Activated CD8-positive, alpha-beta memory T cell treated with anti-CD3 and anti-CD28 coated beads, Interleukin-2, amount 50 U/mL, for 4 hours (primary cell): ENCODE measurements around the gene CARS1.

Source experiments
- DNase-seq: peaks from one replicate; pipeline ENCODE4 v3.0.0-alpha.2; 2020

CARS1 gene

GRCh38 chr11:3037040-3037944 lies 19.9 kb downstream of the CARS1 start:
- peak; percentile 44 for DNase-seq

GRCh38 chr11:3036419-3036818 lies 20.8 kb downstream of the CARS1 start:
- no peak for DNase-seq

DNA sequence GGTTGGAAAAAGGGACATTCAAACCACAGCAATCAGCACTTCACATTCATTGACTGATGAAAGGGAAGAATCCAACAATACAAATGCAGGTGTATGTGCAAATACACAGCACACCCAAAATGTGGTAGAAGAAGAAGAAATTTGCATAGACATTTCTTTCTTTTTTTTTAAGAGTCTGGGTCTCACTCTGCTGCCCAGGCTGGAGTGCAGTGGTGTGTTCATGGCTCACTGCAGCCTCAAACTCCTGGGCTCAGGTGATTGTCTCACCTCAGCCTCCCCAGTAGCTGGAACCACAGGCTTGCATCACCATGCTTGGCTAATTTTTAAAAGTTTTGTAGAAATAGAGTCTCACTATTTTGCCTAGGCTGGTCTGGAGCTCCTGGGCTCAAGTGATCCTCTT lies 21.9 kb downstream of the CARS1 start:
- DNase-seq, result no peak

- DNase-seq, result no peak
These were observed 26.7 kb downstream of the CARS1 start for GRCh38 chr11:3030289-3031070.

GRCh38 chr11:3028813-3029212 lies 28.4 kb downstream of the CARS1 start:
- DNase-seq, result no peak

DNA sequence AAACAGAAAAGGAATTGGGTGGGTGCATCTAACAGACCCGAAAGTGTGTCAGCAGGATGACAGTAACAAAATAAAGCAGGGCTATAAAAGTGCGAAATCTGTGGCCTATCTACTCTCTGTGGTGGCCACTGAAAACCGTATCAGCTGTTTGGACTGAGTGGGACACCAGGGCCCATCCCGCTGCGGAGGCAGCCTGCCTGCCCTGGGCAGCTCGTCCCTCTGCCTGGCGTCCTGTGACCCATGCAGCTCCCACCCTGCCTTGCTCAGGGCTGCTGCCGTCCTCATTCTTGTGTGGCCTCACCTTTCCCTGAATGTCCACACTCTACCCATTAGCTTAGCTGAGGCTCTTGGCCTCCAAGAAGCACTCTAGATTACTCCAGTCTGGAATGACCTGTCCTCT lies 30.4 kb downstream of the CARS1 start:
- no peak for DNase-seq

- DNase-seq, result no peak
These were observed 34.2 kb downstream of the CARS1 start for GRCh38 chr11:3022982-3023381.

- DNase-seq, result no peak
These were observed 34.8 kb downstream of the CARS1 start for GRCh38 chr11:3022300-3022967.

DNA sequence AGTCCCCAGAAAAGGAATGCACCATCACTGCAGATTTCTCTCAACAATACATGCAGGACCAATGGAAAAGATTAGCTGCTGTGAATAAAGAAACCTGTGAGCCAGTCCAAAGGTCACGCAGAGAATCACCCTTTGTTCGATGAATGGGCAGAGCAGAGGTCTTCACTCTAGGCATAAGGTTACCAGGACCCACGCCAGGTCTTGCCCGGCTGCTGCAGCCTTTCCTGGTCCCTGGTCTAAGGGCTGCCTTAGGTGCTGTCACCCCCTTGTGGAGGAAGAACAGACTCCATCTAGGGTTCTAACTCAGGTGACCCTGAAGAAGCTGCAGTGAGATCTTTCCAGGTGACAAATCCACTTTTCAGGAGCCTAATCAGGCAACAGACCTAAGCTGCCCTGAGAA lies 36.1 kb downstream of the CARS1 start:
- no peak for DNase-seq

- DNase-seq, result no peak
These were observed 37.2 kb downstream of the CARS1 start for GRCh38 chr11:3020011-3020410.

DNA sequence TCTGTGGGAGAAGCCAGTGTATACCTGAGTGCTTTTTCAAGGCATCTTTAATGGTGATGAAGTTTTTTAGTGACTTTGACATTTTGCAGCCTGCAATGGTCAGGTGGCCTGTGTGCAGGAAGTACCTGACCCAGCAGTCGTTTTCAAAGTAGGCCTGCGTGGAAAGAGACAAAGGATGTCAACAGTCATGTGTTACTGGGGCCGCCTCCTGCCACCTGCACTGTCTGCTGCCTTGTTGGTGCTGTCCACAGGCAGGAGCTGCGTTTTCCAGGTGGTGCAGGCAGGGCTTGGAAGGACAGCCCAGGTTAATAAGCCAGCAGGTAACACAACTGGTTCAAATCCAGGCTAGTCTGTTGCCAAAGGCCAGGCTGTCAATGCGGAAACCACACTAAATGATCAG lies 38.6 kb downstream of the CARS1 start:
- DNase-seq, result no peak

- DNase-seq, result no peak
These were observed 40.4 kb downstream of the CARS1 start for GRCh38 chr11:3016861-3017260.

- no peak for DNase-seq
These were observed 41.4 kb downstream of the CARS1 start for GRCh38 chr11:3015796-3016195.

DNA sequence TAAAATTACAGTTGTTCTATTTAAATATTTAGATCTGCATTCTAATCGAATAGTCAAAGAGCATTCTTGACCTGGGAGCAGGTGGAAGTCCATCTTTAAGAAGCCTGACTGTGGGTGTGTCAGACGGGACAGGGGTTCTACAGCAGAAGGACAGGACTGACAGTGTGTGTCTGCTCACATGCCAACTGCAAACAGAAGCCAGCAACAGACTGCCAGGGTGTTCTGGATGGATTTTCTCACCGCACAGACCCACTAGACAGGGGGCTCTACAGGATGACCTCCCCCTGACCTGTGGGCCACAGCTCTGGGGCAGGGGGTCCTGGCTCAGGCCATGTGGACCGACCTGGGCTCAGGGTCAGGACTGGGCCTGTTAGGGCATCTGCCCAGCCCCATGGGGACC lies 42.3 kb downstream of the CARS1 start:
- DNase-seq, result no peak

DNA sequence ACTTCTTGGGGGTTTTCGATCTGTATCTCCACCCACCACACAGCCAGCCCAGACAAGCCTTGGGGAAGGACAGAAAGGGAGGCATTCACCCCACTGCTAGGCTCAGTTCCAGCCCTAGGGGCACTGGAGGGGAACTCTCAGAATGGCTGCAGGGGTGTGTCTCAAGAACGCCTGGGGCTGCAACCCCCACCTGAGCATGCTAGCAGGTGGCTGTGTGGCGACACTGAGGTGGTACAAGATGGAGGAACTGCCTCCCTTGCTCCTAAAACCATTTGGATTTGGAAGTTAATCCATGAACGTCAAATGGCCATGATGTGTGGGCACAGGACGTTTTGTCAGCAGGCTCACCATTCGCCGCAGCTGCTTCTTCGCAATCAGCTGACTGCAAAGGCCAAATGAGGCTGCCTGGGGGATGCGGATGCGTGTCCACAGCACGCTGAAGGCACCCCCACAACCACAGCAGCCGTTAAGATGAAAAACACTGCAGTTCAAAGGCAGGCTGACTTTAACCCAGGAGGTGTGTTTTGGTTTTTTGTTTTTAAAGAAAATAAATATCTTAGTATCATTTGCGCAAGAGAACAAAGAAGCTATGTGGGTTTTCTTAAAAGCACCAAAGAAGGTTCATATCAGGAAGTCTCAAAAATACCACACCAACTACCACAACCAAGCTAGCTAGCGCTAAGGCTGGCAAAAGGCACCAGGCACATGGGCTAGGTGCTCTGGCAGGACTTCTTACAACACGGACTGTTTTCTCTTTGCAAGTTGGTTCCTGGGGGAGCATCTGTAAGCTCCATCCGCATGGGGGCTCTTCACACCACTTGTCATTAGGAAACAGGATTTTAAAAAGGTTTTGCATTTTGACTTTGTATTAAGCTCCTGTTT lies 42.9 kb downstream of the CARS1 start:
- DNase-seq, result peak; percentile 69

GRCh38 chr11:3011891-3012885 lies 45.0 kb downstream of the CARS1 start:
- DNase-seq, result no peak

DNA sequence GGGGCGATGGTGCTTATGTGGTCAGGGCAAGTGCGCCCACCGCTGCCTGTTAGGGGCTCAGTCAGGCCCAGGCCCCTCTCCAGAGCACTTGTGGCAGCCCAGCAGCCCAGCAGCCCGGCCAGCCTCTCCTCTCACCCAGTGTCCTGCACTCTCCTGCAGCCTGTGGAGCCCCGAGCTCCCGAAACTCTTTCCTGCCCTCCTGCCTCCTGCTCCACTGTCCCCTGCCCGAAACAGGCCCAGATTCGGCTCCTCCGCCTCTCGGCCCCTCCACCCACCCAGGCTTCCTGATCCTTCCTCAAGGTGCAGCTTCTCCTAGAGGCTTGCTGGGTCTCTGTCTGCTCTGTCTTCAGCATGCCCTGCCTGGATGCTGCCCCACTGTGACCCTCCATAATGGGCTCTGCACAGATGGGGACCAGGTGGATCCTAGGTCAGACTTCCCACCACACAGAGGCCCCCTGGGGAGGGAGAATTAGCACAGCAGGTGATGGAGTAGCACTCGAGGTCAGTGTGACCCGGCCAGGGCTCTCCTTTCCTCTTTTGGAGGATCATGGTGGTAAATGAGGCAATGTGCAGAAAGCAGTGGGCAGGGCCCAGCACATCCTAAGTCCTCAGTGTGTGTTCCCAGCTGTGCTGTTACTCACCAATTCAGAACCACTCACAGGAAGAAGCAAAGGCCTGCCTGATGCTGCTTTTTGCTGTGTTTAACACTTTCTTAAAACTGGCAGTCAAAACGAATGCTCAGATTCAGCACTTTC lies 46.5 kb downstream of the CARS1 start:
- no peak for DNase-seq

DNA sequence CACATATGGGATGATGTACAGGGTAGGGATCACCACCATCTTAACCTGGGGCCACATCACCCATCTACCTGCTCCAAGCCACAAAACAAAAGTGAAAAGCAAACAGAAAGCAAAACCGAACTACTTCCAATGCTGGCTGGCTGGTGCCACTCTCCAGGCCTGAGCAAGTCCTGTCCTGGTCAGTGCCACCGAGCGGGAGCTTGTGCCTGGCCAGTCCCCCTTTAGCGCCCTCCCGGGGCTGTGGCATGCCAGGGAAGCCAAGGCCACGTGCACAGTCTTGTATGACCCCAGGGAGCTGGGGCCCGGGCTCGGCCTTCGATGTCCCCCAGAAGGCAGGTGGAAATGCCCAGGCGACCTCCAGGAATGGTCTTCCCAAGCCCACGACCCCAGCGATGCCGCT lies 47.2 kb downstream of the CARS1 start:
- no peak for DNase-seq

GRCh38 chr11:3009481-3009880 lies 47.7 kb downstream of the CARS1 start:
- DNase-seq, result no peak

DNA sequence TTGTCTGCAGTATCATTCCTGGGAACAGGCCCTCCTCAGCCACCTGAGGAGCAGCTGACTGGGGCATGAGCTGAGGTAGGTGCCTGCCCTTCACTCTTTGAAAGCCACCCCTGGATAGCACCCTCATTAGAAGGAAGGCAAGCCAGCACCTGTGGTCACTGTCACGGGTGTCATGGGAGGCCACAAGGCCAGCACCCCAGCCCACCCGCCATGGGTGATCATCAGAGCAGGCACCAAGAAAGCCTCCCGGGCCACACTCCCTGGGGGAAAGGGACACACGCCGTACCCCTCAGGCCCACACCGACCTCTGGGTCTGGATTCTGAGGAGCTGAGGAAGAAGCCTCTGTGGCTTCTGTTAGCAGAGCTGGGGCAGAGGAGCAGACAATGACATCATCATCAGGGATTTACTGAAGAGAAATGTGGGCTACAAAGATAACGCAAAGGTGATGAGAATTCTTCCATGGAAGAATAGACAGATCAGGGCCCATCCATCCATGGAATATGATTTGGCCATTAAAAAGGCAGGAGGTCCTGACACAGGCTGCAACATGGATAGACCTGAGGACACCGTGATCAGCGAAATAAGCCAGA lies 48.4 kb downstream of the CARS1 start:
- no peak for DNase-seq
